ENCODE measurements around the gene ARHGAP6.

ARHGAP6 gene

DNA sequence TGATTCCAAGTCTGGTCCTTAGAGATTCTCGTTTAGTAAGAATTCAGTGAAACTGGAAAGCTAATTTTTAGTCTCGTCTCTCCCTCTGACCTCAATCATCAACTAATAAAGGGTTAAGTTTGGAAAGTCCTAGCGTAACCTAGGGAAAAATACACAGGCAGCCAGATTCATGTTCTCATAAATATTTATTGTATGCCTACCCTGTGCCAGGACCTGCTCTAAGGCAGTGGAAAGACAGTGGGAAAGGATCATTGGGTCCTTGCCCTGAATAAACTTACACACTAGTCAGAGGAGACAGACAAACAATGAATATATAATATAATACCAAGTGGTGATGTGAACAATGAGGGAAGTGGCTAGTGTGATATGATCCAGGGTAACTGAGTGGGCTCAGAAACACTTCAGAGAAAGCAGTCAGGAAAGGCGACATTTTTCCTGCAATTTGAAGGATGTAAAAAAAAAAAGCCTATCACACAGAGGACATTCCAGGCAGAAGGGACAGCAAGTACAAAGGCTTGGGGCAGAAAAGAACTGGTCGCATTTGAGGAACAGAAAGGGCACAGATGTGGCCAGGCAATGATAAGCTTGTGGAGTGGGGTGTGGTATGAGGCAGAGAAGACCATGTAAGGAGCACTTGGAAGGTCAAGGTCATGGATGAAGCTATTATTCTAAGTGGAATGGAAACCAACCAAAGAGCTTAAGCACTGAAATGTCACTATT is 243.8 kb downstream of the ARHGAP6 start:
- no peak for FAIRE-seq

DNA sequence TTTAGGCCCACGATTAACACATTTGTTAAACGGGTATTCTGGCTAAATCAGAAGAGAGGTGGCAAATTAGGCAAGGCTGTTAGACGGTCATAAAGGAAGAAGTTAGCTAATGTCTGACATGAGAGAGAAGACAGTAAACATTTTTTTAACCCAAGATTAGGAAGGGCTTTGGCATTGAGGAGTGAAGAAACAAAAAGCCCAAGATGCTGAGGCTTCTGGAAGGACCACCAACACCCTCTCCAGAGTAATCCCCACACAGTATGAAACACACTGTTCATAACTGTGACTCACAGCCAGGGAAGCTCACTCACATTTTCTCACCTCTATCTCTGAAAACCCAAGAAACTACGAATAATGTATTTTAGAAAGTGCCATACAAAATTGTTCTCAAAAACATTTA is 244.9 kb downstream of the ARHGAP6 start:
- no peak for FAIRE-seq

DNA sequence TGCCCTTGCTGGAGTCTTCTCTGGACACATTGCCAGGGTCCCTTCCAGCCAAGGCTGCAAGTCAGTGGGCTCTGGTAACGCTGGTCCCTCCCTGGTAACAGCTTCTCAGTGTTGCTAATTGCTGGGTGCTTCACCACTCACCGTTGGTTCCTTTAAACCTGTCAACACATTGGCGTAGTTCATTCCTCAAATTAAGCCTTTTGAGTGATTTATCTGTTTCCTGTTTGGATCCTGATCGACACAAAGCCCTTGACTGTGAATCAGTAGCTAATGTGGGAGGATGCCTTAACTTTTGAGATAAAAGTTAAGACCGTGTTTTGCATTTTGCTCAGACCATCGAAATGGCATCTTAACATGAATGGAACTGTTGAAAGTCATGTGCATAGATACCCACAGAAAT is 246.6 kb downstream of the ARHGAP6 start:
- FAIRE-seq, result no peak

DNA sequence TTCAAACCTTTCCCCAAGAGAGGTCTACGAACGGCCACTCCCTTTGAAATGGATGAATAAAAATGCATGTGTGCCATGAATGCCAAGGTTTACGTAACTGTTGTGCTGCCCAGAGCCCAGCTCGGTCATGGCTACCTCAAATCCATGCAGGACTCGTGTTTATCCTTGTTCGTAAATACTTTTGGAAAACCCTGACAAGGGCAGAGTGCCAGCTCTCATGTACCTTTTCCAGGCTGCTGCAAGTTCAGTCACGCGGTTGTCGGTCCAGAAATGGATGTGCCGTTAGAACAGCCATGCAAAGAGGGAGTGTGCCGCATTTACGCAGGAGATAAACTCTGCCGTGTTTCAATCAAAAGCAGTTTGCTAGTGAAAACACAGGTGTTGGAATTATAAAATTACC is 249.1 kb downstream of the ARHGAP6 start:
- FAIRE-seq, result no peak

DNA sequence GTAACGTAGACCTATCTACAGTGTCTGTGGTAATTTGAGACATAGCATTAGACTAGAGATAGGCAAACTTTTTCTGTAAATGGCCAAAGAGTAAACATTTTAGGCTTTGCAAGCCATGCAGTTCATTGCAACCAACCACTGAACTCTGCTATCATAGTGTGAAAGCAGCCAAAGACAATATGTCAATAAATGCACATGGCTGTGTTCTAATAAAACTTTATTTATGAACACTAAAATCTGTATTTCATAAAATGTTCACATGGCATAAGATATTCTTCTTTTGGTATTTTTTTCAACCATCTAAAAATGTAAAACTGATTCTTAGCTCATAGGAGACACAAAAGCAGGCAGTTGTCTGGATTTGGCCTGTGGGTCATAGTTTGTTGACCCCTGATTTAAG is 251.6 kb downstream of the ARHGAP6 start:
- no peak for FAIRE-seq

DNA sequence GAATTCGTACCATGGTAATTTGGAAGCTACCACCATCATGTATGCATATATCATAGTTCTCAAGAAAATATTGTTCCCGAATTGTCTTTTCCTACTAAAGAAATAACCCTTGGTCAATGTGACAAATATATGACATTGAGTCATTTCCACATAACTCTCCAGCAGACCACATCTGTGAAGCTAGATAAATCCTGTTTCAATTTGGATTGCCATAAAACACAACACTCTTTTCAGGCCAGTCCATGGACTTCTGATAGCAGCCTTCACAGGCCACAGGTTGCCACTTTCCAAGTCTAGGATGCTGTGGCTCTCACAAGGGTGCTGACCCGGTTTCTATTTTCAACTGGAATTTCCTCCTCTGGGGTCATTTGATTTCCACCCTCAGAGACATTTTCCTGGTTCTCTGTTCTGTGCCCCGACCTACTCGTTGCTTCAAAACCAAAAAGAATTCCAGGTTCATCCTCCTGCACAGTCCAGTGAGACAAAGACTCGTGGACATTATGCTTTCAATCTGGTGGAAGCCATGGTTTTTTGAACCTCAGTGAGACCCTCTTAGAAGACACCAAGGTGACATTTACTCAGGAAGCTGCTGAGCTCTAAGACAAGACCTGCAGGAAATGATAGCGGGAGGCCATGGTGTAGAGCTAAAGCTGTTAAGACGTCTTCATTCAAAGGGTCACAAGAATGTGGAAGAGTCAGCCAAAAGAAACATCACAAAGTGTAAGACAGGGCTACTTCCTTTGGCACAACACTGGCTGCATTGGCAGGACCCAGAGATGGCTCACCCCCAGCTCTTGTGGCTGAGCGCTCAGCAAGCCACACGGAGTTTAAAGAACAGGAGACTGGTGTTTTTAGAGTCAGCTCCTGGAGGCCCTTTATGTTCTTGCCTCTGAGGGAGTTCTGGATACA is 252.8 kb downstream of the ARHGAP6 start:
- no peak for FAIRE-seq

DNA sequence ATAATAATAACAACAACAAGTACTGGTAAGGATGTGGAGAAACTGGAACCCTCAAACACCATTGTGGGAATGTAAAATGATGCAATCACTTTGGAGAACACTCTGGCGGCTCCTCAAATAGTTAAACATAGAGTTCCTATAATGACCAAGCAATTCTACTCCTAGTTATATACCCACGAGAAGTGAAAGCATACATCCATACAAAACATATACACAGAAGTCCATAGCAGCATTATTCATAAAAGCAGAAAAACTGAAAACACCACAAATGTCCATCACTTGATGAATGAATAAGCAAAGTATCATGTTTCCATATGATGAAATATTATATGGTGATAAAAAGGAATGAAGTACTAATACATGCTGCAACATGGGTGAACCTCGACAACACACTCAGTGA is 255.8 kb downstream of the ARHGAP6 start:
- no peak for FAIRE-seq

DNA sequence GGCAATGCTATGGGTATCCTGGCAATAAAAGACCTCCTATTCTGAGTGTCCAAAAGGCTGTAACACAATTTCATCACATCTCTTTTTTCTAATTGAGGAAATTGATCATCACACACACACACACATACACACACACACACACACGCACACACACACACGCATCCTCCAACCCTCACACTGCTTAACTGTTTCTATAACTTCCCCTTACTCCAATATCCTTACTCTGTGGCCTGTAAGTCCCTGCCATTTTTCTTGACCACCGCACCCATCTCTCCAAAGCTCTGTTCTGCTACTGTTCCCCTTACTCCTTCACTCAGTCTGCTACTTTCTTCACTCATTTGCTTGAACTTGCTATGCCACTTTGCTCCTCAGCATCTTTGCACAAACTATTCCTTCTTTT is 256.9 kb downstream of the ARHGAP6 start:
- no peak for FAIRE-seq

DNA sequence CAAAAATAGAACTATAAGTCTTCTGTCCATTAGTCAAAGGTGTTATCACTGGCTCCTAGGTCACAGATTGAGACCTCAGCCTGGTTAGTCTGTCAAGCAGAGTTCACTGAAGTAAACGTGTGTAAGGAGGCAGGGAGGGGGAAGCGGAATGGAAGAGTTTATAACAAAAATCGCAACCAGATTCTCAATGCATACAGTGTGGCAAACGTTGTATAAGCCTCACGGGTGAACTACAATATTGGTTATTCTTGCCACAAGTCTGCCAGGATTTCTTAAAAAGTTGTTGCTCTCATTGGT is 257.7 kb downstream of the ARHGAP6 start:
- FAIRE-seq, result no peak

DNA sequence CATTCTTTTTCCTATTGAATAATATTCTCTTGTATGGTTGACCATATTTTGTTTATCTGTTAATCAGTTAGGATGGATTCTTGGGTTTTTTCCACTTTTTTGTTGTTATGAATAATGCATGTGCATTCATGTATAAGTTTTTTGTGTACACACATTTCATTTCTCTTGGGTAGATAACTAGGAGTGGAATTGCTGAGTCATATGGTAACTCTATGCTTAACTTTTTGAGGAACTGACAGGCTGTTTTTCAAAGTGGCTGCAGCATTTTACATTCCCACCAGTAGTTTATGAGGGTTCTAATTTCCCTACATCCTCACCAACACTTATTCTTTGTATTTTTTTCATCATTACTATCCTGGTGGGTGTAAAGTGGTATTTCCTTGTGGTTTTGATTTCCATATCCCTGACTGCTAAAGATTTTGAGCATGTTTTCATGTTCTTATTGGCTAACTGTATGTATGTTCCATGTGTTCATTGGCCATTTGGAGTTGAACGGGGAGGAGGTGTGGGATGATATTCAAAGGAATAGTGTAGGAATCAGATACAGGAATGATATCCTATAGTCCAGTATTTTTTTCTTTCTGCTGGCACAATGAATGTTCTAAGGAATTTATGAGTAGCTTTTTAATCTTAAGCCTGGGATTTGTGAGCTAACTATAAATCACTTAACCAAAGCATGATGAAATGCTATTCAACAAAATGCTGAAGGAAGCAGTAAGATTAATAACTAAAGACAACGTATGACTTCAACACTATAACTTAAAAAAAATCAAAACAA is 258.2 kb downstream of the ARHGAP6 start:
- no peak for FAIRE-seq

DNA sequence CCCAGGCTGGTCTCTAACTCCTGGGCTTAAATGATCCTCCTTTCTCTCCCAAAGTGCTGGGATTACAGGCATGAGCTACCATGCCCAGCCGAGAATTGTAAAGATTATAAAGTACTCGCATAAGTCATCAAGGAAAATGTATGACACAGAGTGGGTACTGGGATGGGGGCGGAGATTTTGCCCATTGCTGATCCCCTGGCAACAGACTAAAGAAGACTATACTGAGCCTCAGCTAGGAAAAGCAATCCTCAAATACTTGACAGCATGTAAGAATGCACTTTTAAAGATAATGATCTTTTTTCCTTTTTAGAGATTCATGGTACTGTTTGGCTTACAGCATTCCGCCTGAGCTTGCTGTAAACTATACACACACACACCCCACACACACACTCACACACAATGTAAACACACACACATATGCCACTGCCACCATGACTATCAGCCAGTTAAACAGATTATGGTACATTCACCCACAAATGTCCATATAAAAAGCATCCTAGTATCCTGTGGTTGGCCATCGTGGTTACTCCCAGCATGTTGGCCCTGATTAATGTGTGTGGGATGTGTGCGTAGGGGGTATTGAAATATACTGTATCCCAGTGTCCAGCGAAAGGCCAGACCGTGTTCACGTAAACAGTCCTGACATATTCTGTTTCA is 259.5 kb downstream of the ARHGAP6 start:
- no peak for FAIRE-seq

DNA sequence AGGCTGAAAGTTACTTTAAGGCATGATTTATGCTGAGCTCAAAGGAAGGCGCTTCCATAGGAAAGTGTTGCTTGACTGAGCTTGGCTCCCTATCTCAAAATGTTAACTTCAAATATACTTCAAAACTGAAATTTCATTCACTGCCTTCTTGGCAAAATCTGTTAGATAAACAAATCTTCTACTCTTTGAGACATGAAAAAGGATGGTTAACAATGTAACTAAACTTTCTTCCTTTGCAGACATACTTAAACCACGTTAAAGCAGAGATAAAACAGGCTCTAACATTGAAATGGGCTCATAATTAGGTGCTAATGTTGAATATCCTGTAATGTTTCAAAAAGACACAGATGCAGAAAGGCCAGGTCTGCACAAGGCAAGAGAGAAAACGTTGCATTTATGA is 262.1 kb downstream of the ARHGAP6 start:
- FAIRE-seq, result no peak

DNA sequence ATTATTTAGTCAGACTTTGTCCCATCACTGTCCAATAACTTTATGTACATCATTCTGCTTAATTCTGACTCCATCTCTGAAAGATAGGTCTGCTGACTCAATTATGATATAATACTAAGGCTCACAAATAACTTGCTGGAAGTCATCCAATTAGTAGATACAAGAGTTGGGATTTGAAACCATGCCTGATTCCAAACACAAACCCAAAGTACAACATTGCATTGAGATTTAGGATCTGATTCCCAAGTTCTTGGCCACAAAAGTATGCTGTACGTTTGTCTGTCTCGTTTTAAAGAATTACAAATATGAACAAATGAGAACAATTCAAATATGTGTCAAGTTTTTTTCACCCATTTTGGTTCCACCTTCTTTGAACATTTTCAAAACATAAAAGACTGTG is 263.8 kb downstream of the ARHGAP6 start:
- no peak for FAIRE-seq

DNA sequence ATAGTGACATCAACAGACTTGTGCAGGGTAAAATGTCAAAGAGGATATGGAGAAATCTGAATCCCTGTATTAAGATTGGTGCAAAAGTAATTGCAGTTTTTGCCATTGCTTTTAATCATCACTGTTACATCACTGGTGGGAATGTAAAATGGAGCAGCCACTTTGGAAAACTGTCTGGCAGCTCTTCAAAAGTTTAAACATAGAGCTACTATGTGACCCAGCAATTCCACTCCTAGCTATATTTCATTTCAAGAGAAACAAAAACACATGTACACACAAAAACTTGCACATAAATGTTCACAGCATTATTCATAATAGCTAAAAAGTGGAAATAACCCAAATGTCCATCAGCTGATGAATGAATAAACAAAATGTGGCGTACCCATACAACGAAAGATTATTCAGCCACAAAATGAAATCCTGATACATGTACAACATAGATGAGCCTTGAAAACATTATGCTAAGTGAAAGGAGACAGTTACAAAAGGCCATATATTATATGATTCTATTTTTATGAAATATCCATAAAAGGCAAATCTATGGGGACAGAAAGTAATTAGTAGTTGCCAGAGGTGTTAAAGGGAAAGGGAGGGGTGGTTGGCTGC is 266.1 kb downstream of the ARHGAP6 start:
- FAIRE-seq, result no peak

DNA sequence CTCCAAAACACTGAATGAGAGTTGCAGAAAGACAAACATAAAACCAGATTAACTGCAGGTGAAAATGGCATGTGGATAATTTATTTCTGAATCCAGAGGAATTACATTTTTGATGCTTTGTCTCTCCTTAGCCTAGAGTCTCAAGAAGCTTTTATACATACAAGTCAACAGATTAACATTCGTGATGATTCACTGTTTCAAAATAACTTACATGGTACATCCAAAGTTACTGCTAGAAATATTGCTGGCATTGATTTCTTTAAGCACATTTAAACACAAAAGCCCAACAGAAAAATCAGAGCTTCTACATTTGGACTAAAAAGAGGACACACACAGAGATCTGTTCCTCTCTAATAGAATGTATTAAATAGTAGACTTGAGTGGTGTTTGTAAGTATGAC is 266.9 kb downstream of the ARHGAP6 start:
- no peak for FAIRE-seq

DNA sequence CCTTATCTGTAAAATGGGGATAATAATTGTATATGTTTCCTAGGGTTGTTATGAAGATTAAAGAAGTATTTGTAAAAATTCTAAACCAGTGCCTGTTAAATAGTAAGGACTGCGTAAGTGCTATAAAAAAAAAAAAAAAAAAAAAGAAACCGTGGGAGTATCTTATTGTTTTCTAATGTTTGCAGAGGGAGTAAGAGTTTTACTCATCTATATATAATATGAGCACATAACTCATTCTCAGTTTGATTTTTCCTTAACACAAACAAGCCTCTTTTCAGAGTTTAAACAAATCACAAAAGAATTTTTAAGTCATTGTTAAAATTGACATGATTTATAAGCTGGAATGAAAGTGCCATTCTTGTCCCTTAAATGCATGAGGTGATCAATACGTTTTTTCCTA is 267.6 kb downstream of the ARHGAP6 start:
- FAIRE-seq, result no peak

DNA sequence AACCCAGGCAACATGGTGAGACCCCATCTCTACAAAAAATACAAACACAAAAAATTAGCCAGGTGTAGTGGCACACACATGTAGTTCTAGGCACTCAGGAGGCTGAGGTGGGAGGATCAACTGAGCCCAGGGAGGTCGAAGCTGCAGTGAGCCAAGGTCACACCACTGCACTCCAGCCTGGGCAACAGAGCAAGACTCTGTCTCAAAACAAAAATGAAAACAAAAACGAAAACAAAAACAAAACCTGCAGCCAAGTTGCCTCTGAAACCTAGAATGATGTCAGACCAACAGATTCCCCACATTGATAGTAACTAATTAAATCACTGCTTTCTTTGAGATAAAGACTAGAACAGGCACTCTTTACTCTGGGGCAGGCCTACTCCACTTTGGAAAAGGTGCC is 268.0 kb downstream of the ARHGAP6 start:
- no peak for FAIRE-seq

DNA sequence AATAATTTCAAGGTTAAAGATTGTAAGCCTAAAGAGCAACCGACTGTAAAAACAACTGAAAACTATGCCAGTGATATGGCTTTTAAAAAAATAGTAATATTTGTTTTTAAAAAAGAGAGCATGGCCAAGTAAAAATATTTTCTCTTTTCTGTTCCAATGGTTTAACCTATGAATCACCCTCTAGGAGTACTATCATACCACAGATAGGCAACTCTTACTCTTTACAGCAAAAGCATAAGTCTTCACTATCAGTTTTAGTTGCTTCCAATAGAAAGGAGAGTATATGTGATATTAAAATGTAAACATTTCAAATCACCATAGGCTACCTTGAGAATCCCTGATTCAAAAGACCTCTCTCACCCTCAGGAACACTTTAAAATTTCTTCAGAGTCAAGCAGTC is 269.9 kb downstream of the ARHGAP6 start:
- no peak for FAIRE-seq

DNA sequence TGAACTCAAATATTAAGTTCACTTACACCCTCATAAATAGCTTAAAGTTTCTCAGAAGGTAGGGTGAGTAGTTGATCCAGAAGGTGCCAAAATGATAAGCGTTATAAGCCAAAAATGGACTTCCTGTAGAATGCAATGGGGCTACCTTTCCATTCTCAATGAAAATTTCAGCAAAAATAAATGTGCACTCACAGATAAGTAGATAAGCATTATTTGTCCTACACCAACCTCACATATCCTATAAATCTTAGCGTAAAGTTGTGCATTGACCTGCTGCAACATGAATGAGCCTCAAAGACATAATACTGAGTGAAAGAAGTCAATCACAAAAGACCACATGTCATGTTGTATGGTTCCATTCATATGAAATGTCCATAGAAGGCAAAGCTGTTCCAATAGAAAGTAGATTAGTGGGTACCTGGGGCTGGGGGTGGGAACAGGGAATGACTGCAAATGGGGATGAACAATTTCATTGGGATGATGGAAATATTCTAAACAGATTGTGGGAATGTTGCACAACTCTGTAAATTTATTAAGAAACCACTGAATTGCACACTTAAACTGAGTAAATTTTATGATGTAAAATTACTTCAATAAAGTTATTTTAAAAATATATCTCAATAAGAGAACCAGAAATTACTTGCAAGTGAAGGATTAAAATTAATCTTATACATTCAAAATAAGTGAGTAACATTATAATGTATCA is 271.6 kb downstream of the ARHGAP6 start:
- no peak for FAIRE-seq

DNA sequence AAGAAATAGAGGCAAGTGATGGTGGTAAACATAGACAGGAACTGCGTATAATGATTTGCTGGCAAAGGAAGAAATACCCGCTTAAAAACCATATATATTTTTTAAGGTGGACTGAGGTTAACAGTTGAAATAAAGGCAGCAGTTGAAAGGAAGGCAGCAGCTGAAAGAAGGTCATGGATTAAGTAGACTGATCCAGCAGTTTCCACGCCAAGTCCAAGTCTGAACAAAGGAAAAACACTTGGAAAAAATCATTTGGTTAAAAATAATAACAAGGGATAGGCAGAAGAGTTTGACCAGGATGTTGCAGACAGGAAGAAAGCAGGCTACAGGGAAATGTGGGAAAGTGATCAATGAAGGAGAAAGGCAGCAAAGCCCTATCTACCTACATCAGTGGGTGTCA is 278.9 kb downstream of the ARHGAP6 start:
- FAIRE-seq, result no peak

DNA sequence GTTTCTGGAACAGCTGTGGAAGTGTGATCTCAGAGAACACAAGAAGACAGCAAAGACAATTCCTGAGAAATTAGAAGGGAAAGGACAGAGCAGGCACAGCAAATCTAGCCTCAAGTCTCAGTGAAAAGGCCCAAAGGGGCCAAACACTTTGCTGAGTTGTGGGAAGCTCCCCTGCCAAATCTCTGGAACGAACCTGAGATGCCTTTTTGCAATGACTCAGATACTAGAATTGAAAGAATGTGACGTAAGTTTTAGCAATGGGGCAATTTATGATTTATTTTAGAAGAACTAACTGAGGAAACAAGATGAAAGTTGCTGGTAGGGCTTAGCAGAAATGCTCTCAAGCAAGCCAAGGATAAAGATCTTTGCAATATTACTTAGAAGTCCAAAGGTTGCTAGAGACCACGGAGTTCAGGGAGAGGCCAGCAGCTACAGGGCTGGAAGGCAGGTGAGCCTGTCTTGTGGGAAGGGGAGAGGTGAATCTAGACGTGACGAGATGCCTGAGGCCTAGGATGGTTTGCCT is 279.7 kb downstream of the ARHGAP6 start:
- FAIRE-seq, result no peak

DNA sequence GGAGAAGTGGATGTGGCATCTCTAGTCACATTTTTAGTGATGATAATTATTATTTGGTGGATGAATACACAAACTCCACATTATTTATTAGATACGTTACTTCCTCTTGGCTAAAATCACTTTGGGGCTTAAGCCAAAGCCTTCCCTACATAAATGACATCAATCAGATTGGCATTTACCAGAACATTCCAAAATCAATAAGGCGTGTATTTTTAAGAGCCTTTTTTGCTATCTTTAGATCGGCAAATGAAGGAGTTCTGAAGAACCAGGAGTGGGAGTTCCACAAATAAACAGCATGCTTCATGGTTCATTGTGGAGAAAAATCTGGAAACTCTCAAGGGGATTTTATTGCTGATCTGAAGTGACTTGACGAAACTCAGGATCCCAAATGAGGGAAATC is 282.8 kb downstream of the ARHGAP6 start:
- FAIRE-seq, result no peak

Data from G401.6 (cell line).